GM23338 (cell line): ENCODE measurements around the gene SNX32. TPM values are rescaled to one million over a fixed set of nuclear protein-coding genes. Genes with fewer than 3 reads are reported as not detected.

Source experiments
- ATAC-seq: fragments of 200-7000 bp; cut with Tn5 transposase; 3 replicates; pipeline ENCODE4 v1.9.1; 2020
- DNase-seq: peaks from one replicate; pipeline ENCODE4 v3.0.0-alpha.2; 2015; ENCODE audit warnings: low spot score
- H2AFZ ChIP-seq: fragments of 200-600 bp; sonication (generic); 2 replicates; pipeline ENCODE4 v1.8.0; 2016; ENCODE audit warnings: antibody characterized with exemption, mild to moderate bottlenecking, moderate library complexity
- H3F3A ChIP-seq: fragments of 200-600 bp; sonication (generic); replicated peaks from 2 replicates; pipeline ENCODE4 v1.8.0; 2017; ENCODE audit warnings: antibody characterized with exemption, mixed run types, low read depth
- H3K27ac ChIP-seq: fragments of 200-600 bp; sonication (generic); 2 replicates; pipeline ENCODE4 v1.6.1; 2016; ENCODE audit warnings: low read depth
- H3K27me3 ChIP-seq: fragments of 200-600 bp; sonication (generic); 2 replicates; pipeline ENCODE4 v1.8.0; 2016; ENCODE audit warnings: mild to moderate bottlenecking, mixed run types, moderate library complexity; ENCODE audit not compliant: insufficient read depth
- H3K36me3 ChIP-seq: fragments of 200-600 bp; sonication (generic); 2 replicates; pipeline ENCODE4 v1.8.0; 2016; ENCODE audit warnings: mild to moderate bottlenecking; ENCODE audit not compliant: insufficient read depth
- H3K4me1 ChIP-seq: fragments of 200-600 bp; sonication (generic); 2 replicates; pipeline ENCODE4 v1.8.0; 2016; ENCODE audit warnings: mild to moderate bottlenecking, moderate library complexity; ENCODE audit not compliant: insufficient read depth
- H3K4me2 ChIP-seq: fragments of 200-600 bp; sonication (generic); 2 replicates; pipeline ENCODE4 v1.7.1; 2017; ENCODE audit warnings: mixed run types
- H3K4me3 ChIP-seq: fragments of 200-600 bp; sonication (generic); 2 replicates; pipeline ENCODE4 v1.6.1; 2016; ENCODE audit warnings: mixed run types
- H3K79me2 ChIP-seq: fragments of 200-600 bp; sonication (generic); replicated peaks from 2 replicates; pipeline ENCODE4 v1.8.0; 2017; ENCODE audit warnings: mild to moderate bottlenecking; ENCODE audit not compliant: insufficient read depth
- H3K9me2 ChIP-seq: fragments of 200-600 bp; sonication (generic); 2 replicates; pipeline ENCODE4 v1.8.0; 2017; ENCODE audit not compliant: insufficient read depth
- H4K20me1 ChIP-seq: fragments of 200-600 bp; sonication (generic); replicated peaks from 2 replicates; pipeline ENCODE4 v1.8.0; 2017; ENCODE audit warnings: mild to moderate bottlenecking; ENCODE audit not compliant: insufficient read depth
- H3K27ac Mint-ChIP-seq: 2 replicates; pipeline ENCODE4 v1.8.0; 2020; ENCODE audit warnings: inconsistent platforms, mild to moderate bottlenecking, moderate library complexity, mixed read lengths
- H3K27me3 Mint-ChIP-seq: 3 replicates; pipeline ENCODE4 v1.8.0; 2022; ENCODE audit warnings: low read depth, mild to moderate bottlenecking, moderate library complexity, mixed read lengths, inconsistent platforms; ENCODE audit not compliant: insufficient read depth, poor library complexity
- H3K36me3 Mint-ChIP-seq: 3 replicates; pipeline ENCODE4 v1.8.0; 2021; ENCODE audit warnings: low read depth, mild to moderate bottlenecking, inconsistent platforms, moderate library complexity, mixed read lengths
- H3K4me1 Mint-ChIP-seq: 3 replicates; pipeline ENCODE4 v1.8.0; 2020; ENCODE audit warnings: mild to moderate bottlenecking, inconsistent platforms, mixed read lengths
- H3K4me3 Mint-ChIP-seq: 3 replicates; pipeline ENCODE4 v1.8.0; 2021; ENCODE audit warnings: moderate library complexity, mild to moderate bottlenecking, inconsistent platforms, mixed read lengths
- H3K9me3 Mint-ChIP-seq: 3 replicates; pipeline ENCODE4 v1.8.0; 2020; ENCODE audit warnings: moderate library complexity, mild to moderate bottlenecking, inconsistent platforms, mixed read lengths
- CREB1 ChIP-seq: fragments of 250-450 bp; sonication (Bioruptor Pico); IDR thresholded peaks from 2 replicates; pipeline ENCODE4 v1.5.0; 2020; ENCODE audit warnings: low read depth, mild to moderate bottlenecking, moderate library complexity
- ETS1 ChIP-seq: IDR thresholded peaks from 2 replicates; pipeline ENCODE4 v1.6.1; 2016; ENCODE audit warnings: antibody characterized with exemption
- EZH2 ChIP-seq: fragments of 200-600 bp; sonication (generic); IDR thresholded peaks from one replicate; pipeline ENCODE4 v1.8.0; 2017; ENCODE audit warnings: antibody characterized with exemption, mild to moderate bottlenecking, low read depth; ENCODE audit not compliant: unreplicated experiment
- EZH2phosphoT487 ChIP-seq: fragments of 200-600 bp; sonication (generic); IDR thresholded peaks from one replicate; pipeline ENCODE4 v1.8.1; 2018; ENCODE audit warnings: antibody characterized with exemption; ENCODE audit not compliant: unreplicated experiment
- JUNB ChIP-seq: IDR thresholded peaks from one replicate; pipeline ENCODE4 v1.6.1; 2016; ENCODE audit warnings: antibody characterized with exemption; ENCODE audit not compliant: unreplicated experiment
- NANOG ChIP-seq: IDR thresholded peaks from 2 replicates; pipeline ENCODE4 v1.6.1; 2016; ENCODE audit warnings: antibody characterized with exemption, borderline replicate concordance
- POLR2AphosphoS5 ChIP-seq: IDR thresholded peaks from 2 replicates; pipeline ENCODE4 v1.6.1; 2016; ENCODE audit warnings: antibody characterized with exemption, low read depth
- STAT1 ChIP-seq: IDR thresholded peaks from one replicate; pipeline ENCODE4 v1.6.1; 2016; ENCODE audit warnings: antibody characterized with exemption; ENCODE audit not compliant: unreplicated experiment
- ZNF114 ChIP-seq: fragments of 250-450 bp; sonication (Bioruptor Pico); IDR thresholded peaks from 2 replicates; pipeline ENCODE4 v1.5.0; 2020; ENCODE audit warnings: mild to moderate bottlenecking, moderate library complexity
- ZNF331 ChIP-seq: fragments of 250-450 bp; sonication (Bioruptor Pico); IDR thresholded peaks from 2 replicates; pipeline ENCODE4 v1.5.0; 2020; ENCODE audit warnings: low read depth, mild to moderate bottlenecking, moderate library complexity
- polyA plus RNA-seq: library from polyadenylated mRNA; unstranded; fragments of >200 nt; fragmentation: Nextera tagmentation; extraction: Ambion mirVana; gene quantifications from 2 replicates; pipeline ENCODE4 v1.2.1, GENCODE V29; 2016
- total RNA-seq: library from RNA; depleted of rRNA; stranded (reverse); fragments of >200 nt; shearing (Covaris generic); gene quantifications from 2 replicates; pipeline ENCODE4 v1.2.3, GENCODE V29; 2014
- TF ChIP-seq, protein P1 (sequence below), 2 experiments: fragments of 200-600 bp in 1 of 2; sonication (generic) in 1 of 2; conservative IDR thresholded peaks; 2 replicates each; pipeline versions ENCODE4 v1.5.1 to v1.6.1; 2016 to 2017; ENCODE audit warnings: antibody characterized with exemption in 2 of 2, low read depth in 2 of 2, mild to moderate bottlenecking in 2 of 2, moderate library complexity in 1 of 2
- TF ChIP-seq, protein P2 (sequence below): fragments of 250-450 bp; sonication (Bioruptor Pico); IDR thresholded peaks from 2 replicates; pipeline ENCODE4 v1.5.0; 2020; ENCODE audit warnings: mild to moderate bottlenecking, moderate library complexity
- TF ChIP-seq, protein P3 (sequence below): IDR thresholded peaks from one replicate; pipeline ENCODE4 v1.6.1; 2018; ENCODE audit warnings: antibody characterized with exemption; ENCODE audit not compliant: unreplicated experiment

Gene SNX32
- total and polyA plus RNA-seq, 2 experiments from 2014 or later, result 0.49 to 1.2 TPM

- Histone ChIP-seq H3K27me3 (no peaks in the 10 kb centered on the region), H3K27ac (peak overlapping the region; percentile 45; the same call in 1 of the 2 replicates), H3K4me3 (no peak overlapping the region), H3K4me2 (no peak overlapping the region), H4K20me1 (peaks cover 33% of the 10 kb centered on the region), H3K36me3 (peaks cover 28% of the 10 kb centered on the region), H3F3A (peaks cover 63% of the 10 kb centered on the region), H3K4me1 (peaks cover 3% of the 10 kb centered on the region), H3K9me2 (no peaks in the 10 kb centered on the region), H3K79me2 (peaks cover 39% of the 10 kb centered on the region), H2AFZ (no peak overlapping the region)
- TF ChIP-seq ZNF114 (CRISPR knock-in tag) (no peak), EZH2 (no peak), JUNB (no peak), CREB1 (CRISPR knock-in tag) (no peak), POLR2AphosphoS5 (0 out of 2 replicates have a peak, but pooled peaks have one; percentile 2), ETS1 (no peak), NANOG (no peak), ZNF331 (CRISPR knock-in tag) (no peak), EZH2phosphoT487 (no peak), STAT1 (no peak)
- TF ChIP-seq, protein P1, sequence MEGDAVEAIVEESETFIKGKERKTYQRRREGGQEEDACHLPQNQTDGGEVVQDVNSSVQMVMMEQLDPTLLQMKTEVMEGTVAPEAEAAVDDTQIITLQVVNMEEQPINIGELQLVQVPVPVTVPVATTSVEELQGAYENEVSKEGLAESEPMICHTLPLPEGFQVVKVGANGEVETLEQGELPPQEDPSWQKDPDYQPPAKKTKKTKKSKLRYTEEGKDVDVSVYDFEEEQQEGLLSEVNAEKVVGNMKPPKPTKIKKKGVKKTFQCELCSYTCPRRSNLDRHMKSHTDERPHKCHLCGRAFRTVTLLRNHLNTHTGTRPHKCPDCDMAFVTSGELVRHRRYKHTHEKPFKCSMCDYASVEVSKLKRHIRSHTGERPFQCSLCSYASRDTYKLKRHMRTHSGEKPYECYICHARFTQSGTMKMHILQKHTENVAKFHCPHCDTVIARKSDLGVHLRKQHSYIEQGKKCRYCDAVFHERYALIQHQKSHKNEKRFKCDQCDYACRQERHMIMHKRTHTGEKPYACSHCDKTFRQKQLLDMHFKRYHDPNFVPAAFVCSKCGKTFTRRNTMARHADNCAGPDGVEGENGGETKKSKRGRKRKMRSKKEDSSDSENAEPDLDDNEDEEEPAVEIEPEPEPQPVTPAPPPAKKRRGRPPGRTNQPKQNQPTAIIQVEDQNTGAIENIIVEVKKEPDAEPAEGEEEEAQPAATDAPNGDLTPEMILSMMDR (conservative IDR thresholded peaks at IDR 0.05; ENCODE audit: low read depth in 2 of 2), result peak; percentile 24 to 51; a peak in 2 of 4 replicates
- TF ChIP-seq, protein P2, sequence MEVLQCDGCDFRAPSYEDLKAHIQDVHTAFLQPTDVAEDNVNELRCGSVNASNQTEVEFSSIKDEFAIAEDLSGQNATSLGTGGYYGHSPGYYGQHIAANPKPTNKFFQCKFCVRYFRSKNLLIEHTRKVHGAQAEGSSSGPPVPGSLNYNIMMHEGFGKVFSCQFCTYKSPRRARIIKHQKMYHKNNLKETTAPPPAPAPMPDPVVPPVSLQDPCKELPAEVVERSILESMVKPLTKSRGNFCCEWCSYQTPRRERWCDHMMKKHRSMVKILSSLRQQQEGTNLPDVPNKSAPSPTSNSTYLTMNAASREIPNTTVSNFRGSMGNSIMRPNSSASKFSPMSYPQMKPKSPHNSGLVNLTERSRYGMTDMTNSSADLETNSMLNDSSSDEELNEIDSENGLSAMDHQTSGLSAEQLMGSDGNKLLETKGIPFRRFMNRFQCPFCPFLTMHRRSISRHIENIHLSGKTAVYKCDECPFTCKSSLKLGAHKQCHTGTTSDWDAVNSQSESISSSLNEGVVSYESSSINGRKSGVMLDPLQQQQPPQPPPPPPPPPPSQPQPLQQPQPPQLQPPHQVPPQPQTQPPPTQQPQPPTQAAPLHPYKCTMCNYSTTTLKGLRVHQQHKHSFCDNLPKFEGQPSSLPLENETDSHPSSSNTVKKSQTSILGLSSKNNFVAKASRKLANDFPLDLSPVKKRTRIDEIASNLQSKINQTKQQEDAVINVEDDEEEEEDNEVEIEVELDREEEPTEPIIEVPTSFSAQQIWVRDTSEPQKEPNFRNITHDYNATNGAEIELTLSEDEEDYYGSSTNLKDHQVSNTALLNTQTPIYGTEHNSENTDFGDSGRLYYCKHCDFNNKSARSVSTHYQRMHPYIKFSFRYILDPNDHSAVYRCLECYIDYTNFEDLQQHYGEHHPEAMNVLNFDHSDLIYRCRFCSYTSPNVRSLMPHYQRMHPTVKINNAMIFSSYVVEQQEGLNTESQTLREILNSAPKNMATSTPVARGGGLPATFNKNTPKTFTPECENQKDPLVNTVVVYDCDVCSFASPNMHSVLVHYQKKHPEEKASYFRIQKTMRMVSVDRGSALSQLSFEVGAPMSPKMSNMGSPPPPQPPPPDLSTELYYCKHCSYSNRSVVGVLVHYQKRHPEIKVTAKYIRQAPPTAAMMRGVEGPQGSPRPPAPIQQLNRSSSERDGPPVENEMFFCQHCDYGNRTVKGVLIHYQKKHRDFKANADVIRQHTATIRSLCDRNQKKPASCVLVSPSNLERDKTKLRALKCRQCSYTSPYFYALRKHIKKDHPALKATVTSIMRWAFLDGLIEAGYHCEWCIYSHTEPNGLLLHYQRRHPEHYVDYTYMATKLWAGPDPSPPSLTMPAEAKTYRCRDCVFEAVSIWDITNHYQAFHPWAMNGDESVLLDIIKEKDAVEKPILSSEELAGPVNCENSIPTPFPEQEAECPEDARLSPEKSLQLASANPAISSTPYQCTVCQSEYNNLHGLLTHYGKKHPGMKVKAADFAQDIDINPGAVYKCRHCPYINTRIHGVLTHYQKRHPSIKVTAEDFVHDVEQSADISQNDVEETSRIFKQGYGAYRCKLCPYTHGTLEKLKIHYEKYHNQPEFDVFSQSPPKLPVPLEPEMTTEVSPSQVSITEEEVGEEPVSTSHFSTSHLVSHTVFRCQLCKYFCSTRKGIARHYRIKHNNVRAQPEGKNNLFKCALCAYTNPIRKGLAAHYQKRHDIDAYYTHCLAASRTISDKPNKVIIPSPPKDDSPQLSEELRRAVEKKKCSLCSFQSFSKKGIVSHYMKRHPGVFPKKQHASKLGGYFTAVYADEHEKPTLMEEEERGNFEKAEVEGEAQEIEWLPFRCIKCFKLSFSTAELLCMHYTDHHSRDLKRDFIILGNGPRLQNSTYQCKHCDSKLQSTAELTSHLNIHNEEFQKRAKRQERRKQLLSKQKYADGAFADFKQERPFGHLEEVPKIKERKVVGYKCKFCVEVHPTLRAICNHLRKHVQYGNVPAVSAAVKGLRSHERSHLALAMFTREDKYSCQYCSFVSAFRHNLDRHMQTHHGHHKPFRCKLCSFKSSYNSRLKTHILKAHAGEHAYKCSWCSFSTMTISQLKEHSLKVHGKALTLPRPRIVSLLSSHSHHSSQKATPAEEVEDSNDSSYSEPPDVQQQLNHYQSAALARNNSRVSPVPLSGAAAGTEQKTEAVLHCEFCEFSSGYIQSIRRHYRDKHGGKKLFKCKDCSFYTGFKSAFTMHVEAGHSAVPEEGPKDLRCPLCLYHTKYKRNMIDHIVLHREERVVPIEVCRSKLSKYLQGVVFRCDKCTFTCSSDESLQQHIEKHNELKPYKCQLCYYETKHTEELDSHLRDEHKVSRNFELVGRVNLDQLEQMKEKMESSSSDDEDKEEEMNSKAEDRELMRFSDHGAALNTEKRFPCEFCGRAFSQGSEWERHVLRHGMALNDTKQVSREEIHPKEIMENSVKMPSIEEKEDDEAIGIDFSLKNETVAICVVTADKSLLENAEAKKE, result no peak
- TF ChIP-seq, protein P3, sequence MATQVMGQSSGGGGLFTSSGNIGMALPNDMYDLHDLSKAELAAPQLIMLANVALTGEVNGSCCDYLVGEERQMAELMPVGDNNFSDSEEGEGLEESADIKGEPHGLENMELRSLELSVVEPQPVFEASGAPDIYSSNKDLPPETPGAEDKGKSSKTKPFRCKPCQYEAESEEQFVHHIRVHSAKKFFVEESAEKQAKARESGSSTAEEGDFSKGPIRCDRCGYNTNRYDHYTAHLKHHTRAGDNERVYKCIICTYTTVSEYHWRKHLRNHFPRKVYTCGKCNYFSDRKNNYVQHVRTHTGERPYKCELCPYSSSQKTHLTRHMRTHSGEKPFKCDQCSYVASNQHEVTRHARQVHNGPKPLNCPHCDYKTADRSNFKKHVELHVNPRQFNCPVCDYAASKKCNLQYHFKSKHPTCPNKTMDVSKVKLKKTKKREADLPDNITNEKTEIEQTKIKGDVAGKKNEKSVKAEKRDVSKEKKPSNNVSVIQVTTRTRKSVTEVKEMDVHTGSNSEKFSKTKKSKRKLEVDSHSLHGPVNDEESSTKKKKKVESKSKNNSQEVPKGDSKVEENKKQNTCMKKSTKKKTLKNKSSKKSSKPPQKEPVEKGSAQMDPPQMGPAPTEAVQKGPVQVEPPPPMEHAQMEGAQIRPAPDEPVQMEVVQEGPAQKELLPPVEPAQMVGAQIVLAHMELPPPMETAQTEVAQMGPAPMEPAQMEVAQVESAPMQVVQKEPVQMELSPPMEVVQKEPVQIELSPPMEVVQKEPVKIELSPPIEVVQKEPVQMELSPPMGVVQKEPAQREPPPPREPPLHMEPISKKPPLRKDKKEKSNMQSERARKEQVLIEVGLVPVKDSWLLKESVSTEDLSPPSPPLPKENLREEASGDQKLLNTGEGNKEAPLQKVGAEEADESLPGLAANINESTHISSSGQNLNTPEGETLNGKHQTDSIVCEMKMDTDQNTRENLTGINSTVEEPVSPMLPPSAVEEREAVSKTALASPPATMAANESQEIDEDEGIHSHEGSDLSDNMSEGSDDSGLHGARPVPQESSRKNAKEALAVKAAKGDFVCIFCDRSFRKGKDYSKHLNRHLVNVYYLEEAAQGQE, result no peak
- Mint-ChIP-seq H3K27me3 (peaks cover 64% of the 10 kb centered on the region), H3K36me3 (peaks cover 64% of the 10 kb centered on the region), H3K4me3 (peak overlapping the region; percentile 34; the same call in 2 of the 3 replicates), H3K9me3 (peaks cover 12% of the 10 kb centered on the region), H3K4me1 (peaks cover 27% of the 10 kb centered on the region), H3K27ac (peak overlapping the region; percentile 68)
- peak; percentile 4 for ATAC-seq
- peak; percentile 68 for DNase-seq
Observed at GRCh38 chr11:65853246-65853979, 19.6 kb downstream of the SNX32 start.
